ENCODE results near the gene TMCC3.
"Not testable (repeated sequence)": the region's sequence is repeated elsewhere in the genome, so short reads cannot be mapped to it uniquely, and the experiment has no call there.

TMCC3 gene, protein sequence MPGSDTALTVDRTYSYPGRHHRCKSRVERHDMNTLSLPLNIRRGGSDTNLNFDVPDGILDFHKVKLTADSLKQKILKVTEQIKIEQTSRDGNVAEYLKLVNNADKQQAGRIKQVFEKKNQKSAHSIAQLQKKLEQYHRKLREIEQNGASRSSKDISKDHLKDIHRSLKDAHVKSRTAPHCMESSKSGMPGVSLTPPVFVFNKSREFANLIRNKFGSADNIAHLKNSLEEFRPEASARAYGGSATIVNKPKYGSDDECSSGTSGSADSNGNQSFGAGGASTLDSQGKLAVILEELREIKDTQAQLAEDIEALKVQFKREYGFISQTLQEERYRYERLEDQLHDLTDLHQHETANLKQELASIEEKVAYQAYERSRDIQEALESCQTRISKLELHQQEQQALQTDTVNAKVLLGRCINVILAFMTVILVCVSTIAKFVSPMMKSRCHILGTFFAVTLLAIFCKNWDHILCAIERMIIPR

GRCh38 chr12:94650143-94651056, at the start of gene TMCC3:
Gene TMCC3, minus strand, starts transcription at chr12:94650557. Its CDS starts 127 bp downstream, at chr12:94650430.
- no peak for DNase-seq

- DNase-seq = no peak
Measured at GRCh38 chr12:94699801-94700200, 49.4 kb upstream of the TMCC3 start.

- no peak for DNase-seq
Measured at GRCh38 chr12:94698578-94698977, 48.2 kb upstream of the TMCC3 start.

GRCh38 chr12:94697631-94698030, 47.3 kb upstream of the TMCC3 start:
- DNase-seq = no peak

GRCh38 chr12:94694732-94695131, 44.4 kb upstream of the TMCC3 start:
- no peak for DNase-seq

DNA sequence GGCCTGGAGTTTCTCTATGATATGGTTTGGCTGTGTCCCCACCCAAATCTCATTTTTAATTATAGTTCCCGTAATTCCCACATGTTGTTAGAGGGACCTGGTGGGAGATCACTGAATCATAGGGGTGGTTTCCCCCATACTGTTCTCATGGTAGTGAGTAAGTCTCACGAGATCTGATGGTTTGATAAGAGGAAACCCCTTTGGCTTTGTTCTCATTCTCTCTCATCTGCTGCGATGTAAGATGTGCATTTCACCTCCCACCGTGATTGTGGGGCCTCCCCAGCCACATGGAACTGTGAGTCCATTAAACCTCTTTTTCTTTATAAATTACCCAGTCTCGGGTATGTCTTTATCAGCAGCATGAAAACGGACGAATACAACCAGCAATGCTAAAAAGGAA, 42.5 kb upstream of the TMCC3 start:
- DNase-seq = not testable (repeated sequence)

GRCh38 chr12:94690198-94690771, 39.9 kb upstream of the TMCC3 start:
- no peak for DNase-seq

GRCh38 chr12:94689646-94690036, 39.3 kb upstream of the TMCC3 start:
- no peak for DNase-seq

- no peak for DNase-seq
Measured at GRCh38 chr12:94689002-94689645, 38.8 kb upstream of the TMCC3 start.

DNA sequence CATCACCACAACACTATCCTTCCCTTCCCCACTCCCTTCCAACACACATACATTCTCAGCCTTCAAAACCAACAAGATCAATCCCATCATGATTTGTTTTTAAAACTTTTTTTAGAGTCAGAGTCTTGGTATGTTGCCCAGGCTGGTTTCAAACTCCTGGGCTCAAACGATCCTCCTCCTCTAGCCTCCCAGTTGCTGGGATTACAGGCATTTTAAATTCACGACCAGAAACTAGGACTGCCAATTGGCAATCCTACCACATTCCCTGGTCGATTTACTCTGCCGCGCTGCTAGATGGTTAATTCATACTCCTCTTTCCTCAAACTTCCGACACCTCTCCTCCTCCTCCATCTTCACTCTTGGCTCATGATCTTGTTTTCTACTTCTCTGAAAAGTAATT, 37.5 kb upstream of the TMCC3 start:
- no peak for DNase-seq

DNA sequence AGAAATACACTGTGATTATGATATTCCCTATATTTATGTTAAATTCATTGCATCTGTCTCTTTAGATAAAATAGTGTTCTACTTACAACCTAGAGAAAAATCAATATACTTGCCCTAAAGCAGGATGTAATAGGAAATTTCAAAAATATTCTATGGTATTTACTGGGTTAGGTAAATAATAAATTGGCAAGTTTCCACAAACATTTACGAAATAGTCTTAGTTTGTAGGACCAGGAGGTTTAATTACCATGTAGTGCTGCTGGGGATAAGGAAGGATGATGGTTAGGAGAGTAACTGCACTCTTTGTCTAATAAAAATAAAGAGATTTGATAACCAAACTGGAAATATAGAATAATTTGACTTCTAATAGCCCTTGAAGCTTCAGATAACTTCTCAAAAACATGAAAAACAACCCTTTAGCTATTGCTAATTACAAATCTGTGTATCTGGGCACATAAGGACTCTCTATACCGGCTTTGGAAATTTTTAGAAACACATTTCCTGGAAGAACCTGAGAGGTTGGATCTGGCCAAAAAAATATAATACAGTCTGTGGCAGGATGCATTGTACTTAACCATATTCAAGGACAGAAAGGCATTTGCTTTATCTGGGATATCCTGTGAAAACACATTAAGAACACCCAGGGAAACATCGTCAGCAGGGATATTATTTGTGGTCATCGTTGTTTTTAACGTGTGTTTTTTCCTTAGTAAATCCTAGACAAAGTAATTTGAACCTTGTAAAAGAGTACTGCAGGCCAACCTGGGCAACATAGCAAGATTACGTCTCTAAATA, 36.7 kb upstream of the TMCC3 start:
- DNase-seq = no peak

DNA sequence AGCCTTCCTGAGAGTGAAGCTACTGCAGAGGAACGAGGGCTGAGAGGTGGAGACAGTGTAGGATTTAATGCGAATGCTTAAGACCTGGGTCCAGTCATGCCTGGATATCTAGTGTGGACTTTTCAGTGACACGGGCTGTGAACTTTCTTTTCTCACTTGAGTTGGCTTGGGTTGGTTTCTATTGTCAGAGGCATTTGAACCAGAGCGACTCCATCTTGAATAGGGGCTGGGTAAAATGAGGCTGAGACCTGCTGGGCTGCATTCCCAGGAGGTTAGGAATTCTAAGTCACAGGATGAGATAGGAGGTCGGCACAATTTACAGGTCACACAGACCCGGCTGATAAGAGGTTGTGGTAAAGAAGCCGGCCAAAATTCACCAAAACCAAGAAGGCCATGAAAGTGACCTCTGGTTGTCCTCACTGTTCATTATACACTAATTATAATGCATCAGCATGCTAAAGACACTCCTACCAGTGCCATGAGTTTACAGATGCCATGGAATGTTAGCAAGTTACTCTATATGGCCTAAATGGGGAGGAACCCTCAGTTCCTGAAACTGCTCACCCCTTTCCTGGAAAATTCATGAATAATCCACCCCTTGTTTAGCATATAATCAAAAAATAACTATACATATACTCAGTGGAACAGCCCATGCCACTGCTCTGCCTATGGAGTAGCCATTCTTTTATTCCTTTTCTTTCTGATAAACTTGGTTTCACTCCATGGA, 34.2 kb upstream of the TMCC3 start:
- DNase-seq = no peak

- no peak for DNase-seq
Measured at GRCh38 chr12:94679554-94680195, 29.3 kb upstream of the TMCC3 start.

- no peak for DNase-seq
Measured at GRCh38 chr12:94678849-94679248, 28.5 kb upstream of the TMCC3 start.

GRCh38 chr12:94678379-94678778, 28.0 kb upstream of the TMCC3 start:
- DNase-seq = no peak

- DNase-seq = no peak
Measured at GRCh38 chr12:94677778-94678177, 27.4 kb upstream of the TMCC3 start.

DNA sequence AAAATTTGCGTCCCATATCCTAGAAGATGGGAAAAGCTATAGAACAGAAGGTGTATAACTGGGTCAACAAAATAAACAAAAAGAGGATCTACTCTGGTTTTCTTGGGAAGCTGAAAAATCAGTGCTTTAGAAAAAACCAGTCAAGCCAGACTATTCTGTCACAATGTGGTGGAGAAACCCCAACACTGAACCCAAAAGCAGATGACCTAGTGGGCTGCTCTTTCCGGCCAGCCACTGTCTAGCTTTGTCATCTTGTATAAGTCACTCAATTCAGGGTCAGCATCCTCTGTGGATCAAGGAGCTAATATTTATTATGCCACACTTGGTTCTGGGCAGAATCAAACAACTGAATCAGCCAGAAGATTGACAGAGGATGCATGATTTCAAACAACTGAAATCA, 26.6 kb upstream of the TMCC3 start:
- DNase-seq = no peak

- no peak for DNase-seq
Measured at GRCh38 chr12:94676031-94676641, 25.8 kb upstream of the TMCC3 start.

GRCh38 chr12:94674835-94675234, 24.5 kb upstream of the TMCC3 start:
- DNase-seq = no peak

GRCh38 chr12:94674051-94674451, 23.7 kb upstream of the TMCC3 start:
- DNase-seq = no peak
